ENCODE measurements around the gene CACNA1H.

GRCh38 chr16:1152651-1153259, at the start of gene CACNA1H:
- peak in 11 of 12 donors; percentile 10 to 57 (median 26) for TF ChIP-seq CTCF (IDR thresholded peaks at IDR 0.05)
- TF ChIP-seq POLR2A (IDR thresholded peaks at IDR 0.05), result no peak

Measured in heart left ventricle (tissue), 13 donors.